Fibroblast of lung (primary cell): Measurements from ENCODE around the gene PDE5A. TPM values are rescaled to one million over a fixed set of nuclear protein-coding genes. Genes with fewer than 3 reads are reported as not detected.
"Not testable (repeated sequence)": the region's sequence is repeated elsewhere in the genome, so short reads cannot be mapped to it uniquely, and the experiment has no call there.

Source experiments
- DNase-seq, 2 donors: peaks; one replicate each; pipeline versions ENCODE4 v3.0.0 to v3.0.0-alpha.2; 2010; ENCODE audit warnings: low read depth in 2 of 2
- H2AFZ ChIP-seq: 2 replicates; pipeline ENCODE4 v1.5.1; 2012; ENCODE audit warnings: low read length, control low read depth, inconsistent platforms
- H3K27ac ChIP-seq: 2 replicates; pipeline ENCODE4 v1.5.1; 2011; ENCODE audit warnings: low read length, control low read depth; ENCODE audit not compliant: insufficient read depth
- H3K27me3 ChIP-seq: 2 replicates; pipeline ENCODE4 v1.5.1; 2011; ENCODE audit warnings: mild to moderate bottlenecking, low read length; ENCODE audit not compliant: control insufficient read depth, insufficient read depth
- H3K36me3 ChIP-seq: 2 replicates; pipeline ENCODE4 v1.5.1; 2011; ENCODE audit warnings: low read length; ENCODE audit not compliant: control insufficient read depth, insufficient read depth
- H3K4me1 ChIP-seq: 2 replicates; pipeline ENCODE4 v1.5.1; 2011; ENCODE audit warnings: low read length; ENCODE audit not compliant: control insufficient read depth, insufficient read depth; ENCODE audit errors: extremely low read depth
- H3K4me2 ChIP-seq: 2 replicates; pipeline ENCODE4 v1.5.1; 2011; ENCODE audit warnings: low read length, control low read depth; ENCODE audit not compliant: insufficient read depth; ENCODE audit errors: extremely low read depth
- H3K4me3 ChIP-seq, 4 experiments: fragments of 200-600 bp in 1 of 4; sonication (generic) in 1 of 4; replicated peaks in 1 of 4; 2 replicates each; pipeline ENCODE4 v1.5.1; 2011 to 2016; ENCODE audit warnings: low read length in 4 of 4, low read depth in 3 of 4, mild to moderate bottlenecking in 3 of 4, control low read depth in 2 of 4, inconsistent platforms in 1 of 4, mixed read lengths in 1 of 4; ENCODE audit not compliant: insufficient read depth in 1 of 4; ENCODE audit errors: control extremely low read depth in 1 of 4
- H3K79me2 ChIP-seq: 2 replicates; pipeline ENCODE4 v1.5.1; 2012; ENCODE audit warnings: mild to moderate bottlenecking, low read length, inconsistent platforms; ENCODE audit not compliant: control insufficient read depth, insufficient read depth
- H3K9ac ChIP-seq: 2 replicates; pipeline ENCODE4 v1.5.1; 2011; ENCODE audit warnings: mild to moderate bottlenecking, low read length, control low read depth; ENCODE audit not compliant: insufficient read depth
- H3K9me3 ChIP-seq: 2 replicates; pipeline ENCODE4 v1.5.1; 2012; ENCODE audit warnings: low read depth, low read length; ENCODE audit not compliant: control insufficient read depth, insufficient read depth
- H4K20me1 ChIP-seq: 2 replicates; pipeline ENCODE4 v1.5.1; 2011; ENCODE audit warnings: low read length; ENCODE audit not compliant: control insufficient read depth, insufficient read depth; ENCODE audit errors: extremely low read depth
- CTCF ChIP-seq, 2 donors: IDR thresholded peaks in 1 of 2; conservative IDR thresholded peaks in 1 of 2; 1 replicate in 1 of 2; 2 replicates in 1 of 2; pipeline ENCODE4 v1.5.1; 2011 to 2012; ENCODE audit warnings: low read length in 2 of 2, control low read depth in 1 of 2, inconsistent platforms in 1 of 2, low read depth in 1 of 2, mild to moderate bottlenecking in 1 of 2
- polyA plus RNA-seq, 2 donors: library from polyadenylated mRNA; depleted of rRNA in 1 of 2; stranded (reverse) in 1 of 2; unstranded in 1 of 2; fragments of >200 nt; gene quantifications; 2 replicates each; pipeline ENCODE4 v1.2.1, GENCODE V29; 2011 to 2012; ENCODE audit warnings: missing spikeins in 1 of 2
- total RNA-seq: library from RNA; depleted of rRNA; stranded (reverse); fragments of >200 nt; gene quantifications from 2 replicates; pipeline ENCODE4 v1.2.1, GENCODE V29; 2014

Gene PDE5A
- total and polyA plus RNA-seq, 2 donors (not counting 1 experiment from before 2014, with no cell fraction given), result 197 to 832 TPM

GRCh38 chr4:119470021-119470736, 158.4 kb downstream of the PDE5A start:
- H3K4me1 ChIP-seq, H3K27ac ChIP-seq, H3K4me3 ChIP-seq, H4K20me1 ChIP-seq, H2AFZ ChIP-seq, H3K27me3 ChIP-seq, H3K4me2 ChIP-seq, H3K9ac ChIP-seq, H3K79me2 ChIP-seq, H3K36me3 ChIP-seq, H3K9me3 ChIP-seq: not testable (repeated sequence)
- DNase-seq, result peak; percentile 65 to 84

- not testable (repeated sequence) for DNase-seq, H3K4me2 ChIP-seq, H3K9ac ChIP-seq, H3K4me1 ChIP-seq, H3K27me3 ChIP-seq, H4K20me1 ChIP-seq, H2AFZ ChIP-seq, H3K9me3 ChIP-seq, H3K79me2 ChIP-seq, H3K4me3 ChIP-seq, H3K27ac ChIP-seq, H3K36me3 ChIP-seq
Observed at GRCh38 chr4:119469039-119469438, 159.6 kb downstream of the PDE5A start.

- not testable (repeated sequence) for H3K4me2 ChIP-seq, H3K27ac ChIP-seq, H3K9ac ChIP-seq, H3K79me2 ChIP-seq, H2AFZ ChIP-seq, H4K20me1 ChIP-seq, H3K4me3 ChIP-seq, H3K9me3 ChIP-seq, H3K4me1 ChIP-seq, H3K27me3 ChIP-seq, H3K36me3 ChIP-seq, DNase-seq
- TF ChIP-seq CTCF (conservative IDR thresholded peaks at IDR 0.05 in 1 of 2, IDR thresholded peaks at IDR 0.05 in 1 of 2; ENCODE audit: low read depth in 1 of 2, low read length in 2 of 2), result peak in 1 of 2 donors; percentile 5
Observed at GRCh38 chr4:119462733-119463132, 165.9 kb downstream of the PDE5A start.

- H3K9me3 ChIP-seq, H3K27ac ChIP-seq, H3K27me3 ChIP-seq, H3K4me1 ChIP-seq, H3K9ac ChIP-seq, H3K79me2 ChIP-seq, H3K36me3 ChIP-seq, H2AFZ ChIP-seq, H4K20me1 ChIP-seq: not testable (repeated sequence)
- peak; percentile 14 to 19 for DNase-seq
- peak overlapping the region; percentile 40 for H3K4me2 ChIP-seq
- H3K4me3 ChIP-seq, result peak overlapping the region; percentile 19 to 38 (median 28)
Observed at GRCh38 chr4:119455734-119456133, 172.9 kb downstream of the PDE5A start.

- not testable (repeated sequence) for H3K36me3 ChIP-seq, H3K79me2 ChIP-seq, H3K9me3 ChIP-seq, H3K27me3 ChIP-seq, H3K4me1 ChIP-seq, H4K20me1 ChIP-seq
- peak overlapping the region; percentile 97 for H3K27ac ChIP-seq
- peak overlapping the region; percentile 64 to 69 (median 66) for H3K4me3 ChIP-seq
- DNase-seq, result peak; percentile 93 to 97
- peak overlapping the region; percentile 48 for H3K4me2 ChIP-seq
- H3K9ac ChIP-seq, result peak overlapping the region; percentile 75
- H2AFZ ChIP-seq, result peak overlapping the region; percentile 33
Observed at GRCh38 chr4:119454491-119455270, 173.9 kb downstream of the PDE5A start.

- not testable (repeated sequence) for H3K9me3 ChIP-seq, H3K36me3 ChIP-seq, H3K27me3 ChIP-seq, H4K20me1 ChIP-seq, H3K79me2 ChIP-seq, DNase-seq, H3K4me1 ChIP-seq
- H3K27ac ChIP-seq, result peak overlapping the region; percentile 97
- peak overlapping the region; percentile 75 for H3K9ac ChIP-seq
- H2AFZ ChIP-seq, result peak overlapping the region; percentile 33
- H3K4me2 ChIP-seq, result peak overlapping the region; percentile 48
- H3K4me3 ChIP-seq, result peak overlapping the region; percentile 61 to 69 (median 66)
Observed at GRCh38 chr4:119454151-119454490, 174.5 kb downstream of the PDE5A start.
